Kidney (tissue), 14 donors: ENCODE results near the gene HMGXB3. TPM values are rescaled to one million over a fixed set of nuclear protein-coding genes. Genes with fewer than 3 reads are reported as not detected.

ENCODE experiments used
- DNase-seq, 5 donors: peaks; one replicate each; pipeline ENCODE4 v3.0.0-alpha.2; 2013 to 2020
- FAIRE-seq: peaks from 2 replicates; lab custom pipeline; 2012; peaks lifted over from hg19 to GRCh38; lab: Jason Lieb, UNC
- H3K27ac ChIP-seq, 2 donors: one replicate each; pipeline ENCODE4 v1.7.0; 2013; ENCODE audit warnings: low read depth in 2 of 2, low read length in 2 of 2, inconsistent platforms in 1 of 2
- H3K27me3 ChIP-seq: one replicate; pipeline ENCODE4 v1.7.1; 2013; ENCODE audit warnings: low read length, inconsistent platforms; ENCODE audit not compliant: control insufficient read depth, insufficient read depth
- H3K36me3 ChIP-seq, 3 donors: one replicate each; pipeline versions ENCODE4 v1.7.0 to v1.7.1; 2013; ENCODE audit warnings: low read length in 3 of 3, control low read depth in 1 of 3, inconsistent platforms in 1 of 3; ENCODE audit not compliant: insufficient read depth in 3 of 3, control insufficient read depth in 2 of 3
- H3K4me1 ChIP-seq, 3 donors: one replicate each; pipeline versions ENCODE4 v1.7.0 to v1.7.1; 2013; ENCODE audit warnings: low read length in 3 of 3, inconsistent platforms in 1 of 3, low read depth in 1 of 3; ENCODE audit not compliant: control insufficient read depth in 2 of 3, insufficient read depth in 2 of 3
- H3K4me3 ChIP-seq, 3 donors: one replicate each; pipeline versions ENCODE4 v1.7.0 to v1.8.1; 2013; ENCODE audit warnings: low read length in 3 of 3, control low read depth in 1 of 3, inconsistent platforms in 1 of 3
- H3K9ac ChIP-seq, 3 donors: one replicate each; pipeline versions ENCODE4 v1.7.0 to v1.7.1; 2013; ENCODE audit warnings: low read length in 3 of 3, control low read depth in 1 of 3, inconsistent platforms in 1 of 3
- H3K9me3 ChIP-seq, 3 donors: one replicate each; pipeline versions ENCODE4 v1.7.0 to v1.7.1; 2013; ENCODE audit warnings: low read length in 3 of 3, control low read depth in 1 of 3, inconsistent platforms in 1 of 3; ENCODE audit not compliant: control insufficient read depth in 2 of 3, insufficient read depth in 1 of 3
- CTCF ChIP-seq: IDR thresholded peaks from 3 replicates; pipeline ENCODE4 v1.5.1; 2012; ENCODE audit warnings: mild to moderate bottlenecking, moderate library complexity, borderline replicate concordance; ENCODE audit not compliant: insufficient read depth; ENCODE audit errors: extremely low read depth
- intact Hi-C: fragments of 100-400 bp; cut with DNase I; formaldehyde crosslinking; loops from one replicate; pipeline ENCODE4 v1.11.1; 2022
- polyA plus RNA-seq: library from polyadenylated mRNA; stranded (reverse); fragments of 350-450 nt; fragmentation: Illumina TruSeq; extraction: RNeasy Lipid Tissue Mini Kit (QIAGEN cat#74804); gene quantifications from one replicate; pipeline ENCODE4 v1.2.3, GENCODE V29; 2014; ENCODE audit warnings: low read depth, low replicate concordance; ENCODE audit not compliant: insufficient read depth
- total RNA-seq: library from RNA; stranded (reverse); fragmentation: NEBNext Ultra II Directional; extraction: Animal tissue kit (Norgen Biotek cat#: 25700); gene quantifications from one replicate; pipeline ENCODE4 v1.2.1, GENCODE V29; 2021
- donor health status: control.
- donor health status: control.
- donor health status: control.
- donor health status: control.
- donor health status: control.
- donor health status: DM: yes; HTN: yes; CAD: no.
- donor health status: Normal renal cell carcinoma (clear cell type).

Gene HMGXB3
- total and polyA plus RNA-seq, 2 donors from 2014 or later = 9.5 to 29.3 TPM

- no peak for TF ChIP-seq CTCF
- Histone ChIP-seq H3K36me3 (peaks cover 0 to 28% (median 26%) of the 10 kb centered on the region in 3 donors), H3K9ac (no peak overlapping the region), H3K27me3 (no peaks in the 10 kb centered on the region), H3K4me1 (peaks cover 0 to 4% (median 0%) of the 10 kb centered on the region in 3 donors), H3K27ac (no peak overlapping the region), H3K4me3 (no peak overlapping the region), H3K9me3 (no peaks in the 10 kb centered on the region)
- FAIRE-seq = no peak
- intact Hi-C loops = no loop called here
- DNase-seq = no peak
Observed at GRCh38 chr5:150006318-150006717, 5.8 kb downstream of the HMGXB3 start.

GRCh38 chr5:150007050-150007449 is 6.5 kb downstream of the HMGXB3 start:
- peaks cover 0 to 29% (median 29%) of the 10 kb centered on the region in 3 donors for H3K36me3 ChIP-seq
- FAIRE-seq = no peak

GRCh38 chr5:150009671-150010387 is 9.3 kb downstream of the HMGXB3 start:
- Histone ChIP-seq H3K27me3 (no peaks in the 10 kb centered on the region), H3K4me3 (no peak overlapping the region), H3K27ac (no peak overlapping the region), H3K9ac (no peak overlapping the region), H3K9me3 (no peaks in the 10 kb centered on the region), H3K4me1 (no peaks in the 10 kb centered on the region), H3K36me3 (peaks cover 7 to 56% (median 49%) of the 10 kb centered on the region in 3 donors)
- FAIRE-seq (no peak), DNase-seq (no peak)
- no peak for TF ChIP-seq CTCF
- intact Hi-C loops = no loop called here

More at GRCh38 chr5:150007050-150007449, 6.5 kb downstream of the HMGXB3 start:
- H3K9me3 ChIP-seq = no peaks in the 10 kb centered on the region
- no peak overlapping the region for H3K4me3 ChIP-seq
- no peak for TF ChIP-seq CTCF
- no peak overlapping the region for H3K9ac ChIP-seq
- H3K27ac ChIP-seq = no peak overlapping the region
- no peaks in the 10 kb centered on the region for H3K27me3 ChIP-seq
- intact Hi-C loops = no loop called here
- no peaks in the 10 kb centered on the region for H3K4me1 ChIP-seq
- DNase-seq = no peak
